Fibroblast of peridontal ligament (primary cell): ENCODE results near the gene FRMD4B.

Experiments used
- DNase-seq: peaks from one replicate; pipeline ENCODE4 v3.0.0-alpha.2; 2010; ENCODE audit errors: extremely low read depth

Gene FRMD4B

GRCh38 chr3:69203631-69204314 lies 182.1 kb downstream of the FRMD4B start:
- DNase-seq: no peak

- DNase-seq: no peak
Observed at GRCh38 chr3:69201658-69202057, 184.2 kb downstream of the FRMD4B start.

GRCh38 chr3:69200384-69201068 lies 185.4 kb downstream of the FRMD4B start:
- DNase-seq: no peak

- no peak for DNase-seq
Observed at GRCh38 chr3:69199942-69200341, 185.9 kb downstream of the FRMD4B start.

- DNase-seq: no peak
Observed at GRCh38 chr3:69197922-69198530, 187.9 kb downstream of the FRMD4B start.

GRCh38 chr3:69197455-69197854 lies 188.4 kb downstream of the FRMD4B start:
- no peak for DNase-seq

GRCh38 chr3:69196876-69197275 lies 189.0 kb downstream of the FRMD4B start:
- no peak for DNase-seq

- no peak for DNase-seq
Observed at GRCh38 chr3:69194431-69195165, 191.3 kb downstream of the FRMD4B start.

GRCh38 chr3:69193749-69194148 lies 192.1 kb downstream of the FRMD4B start:
- no peak for DNase-seq

- DNase-seq: no peak
Observed at GRCh38 chr3:69191516-69191915, 194.4 kb downstream of the FRMD4B start.

GRCh38 chr3:69189487-69189886 lies 196.4 kb downstream of the FRMD4B start:
- no peak for DNase-seq

GRCh38 chr3:69186575-69187093 lies 199.3 kb downstream of the FRMD4B start:
- DNase-seq: no peak

- peak; percentile 57 for DNase-seq
Observed at GRCh38 chr3:69182588-69183316, 203.1 kb downstream of the FRMD4B start.

- DNase-seq: peak; percentile 27
Observed at GRCh38 chr3:69181592-69182211, 204.2 kb downstream of the FRMD4B start.

- no peak for DNase-seq
Observed at GRCh38 chr3:69180869-69181591, 204.9 kb downstream of the FRMD4B start.

- no peak for DNase-seq
Observed at GRCh38 chr3:69179740-69180372, 206.0 kb downstream of the FRMD4B start.

GRCh38 chr3:69178838-69179739 lies 206.8 kb downstream of the FRMD4B start:
- no peak for DNase-seq

- DNase-seq: no peak
Observed at GRCh38 chr3:69178082-69178481, 207.8 kb downstream of the FRMD4B start.
